NCI-H2227 treated with DMSO at 0.1 percent for 48 hours (cell line): ENCODE data around the gene AXIN1.

Experiments
- DNase-seq: peaks from one replicate; lab custom pipeline; 2025; lab: John Stamatoyannopoulos, UW

The AXIN1 gene, protein sequence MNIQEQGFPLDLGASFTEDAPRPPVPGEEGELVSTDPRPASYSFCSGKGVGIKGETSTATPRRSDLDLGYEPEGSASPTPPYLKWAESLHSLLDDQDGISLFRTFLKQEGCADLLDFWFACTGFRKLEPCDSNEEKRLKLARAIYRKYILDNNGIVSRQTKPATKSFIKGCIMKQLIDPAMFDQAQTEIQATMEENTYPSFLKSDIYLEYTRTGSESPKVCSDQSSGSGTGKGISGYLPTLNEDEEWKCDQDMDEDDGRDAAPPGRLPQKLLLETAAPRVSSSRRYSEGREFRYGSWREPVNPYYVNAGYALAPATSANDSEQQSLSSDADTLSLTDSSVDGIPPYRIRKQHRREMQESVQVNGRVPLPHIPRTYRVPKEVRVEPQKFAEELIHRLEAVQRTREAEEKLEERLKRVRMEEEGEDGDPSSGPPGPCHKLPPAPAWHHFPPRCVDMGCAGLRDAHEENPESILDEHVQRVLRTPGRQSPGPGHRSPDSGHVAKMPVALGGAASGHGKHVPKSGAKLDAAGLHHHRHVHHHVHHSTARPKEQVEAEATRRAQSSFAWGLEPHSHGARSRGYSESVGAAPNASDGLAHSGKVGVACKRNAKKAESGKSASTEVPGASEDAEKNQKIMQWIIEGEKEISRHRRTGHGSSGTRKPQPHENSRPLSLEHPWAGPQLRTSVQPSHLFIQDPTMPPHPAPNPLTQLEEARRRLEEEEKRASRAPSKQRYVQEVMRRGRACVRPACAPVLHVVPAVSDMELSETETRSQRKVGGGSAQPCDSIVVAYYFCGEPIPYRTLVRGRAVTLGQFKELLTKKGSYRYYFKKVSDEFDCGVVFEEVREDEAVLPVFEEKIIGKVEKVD

DNA sequence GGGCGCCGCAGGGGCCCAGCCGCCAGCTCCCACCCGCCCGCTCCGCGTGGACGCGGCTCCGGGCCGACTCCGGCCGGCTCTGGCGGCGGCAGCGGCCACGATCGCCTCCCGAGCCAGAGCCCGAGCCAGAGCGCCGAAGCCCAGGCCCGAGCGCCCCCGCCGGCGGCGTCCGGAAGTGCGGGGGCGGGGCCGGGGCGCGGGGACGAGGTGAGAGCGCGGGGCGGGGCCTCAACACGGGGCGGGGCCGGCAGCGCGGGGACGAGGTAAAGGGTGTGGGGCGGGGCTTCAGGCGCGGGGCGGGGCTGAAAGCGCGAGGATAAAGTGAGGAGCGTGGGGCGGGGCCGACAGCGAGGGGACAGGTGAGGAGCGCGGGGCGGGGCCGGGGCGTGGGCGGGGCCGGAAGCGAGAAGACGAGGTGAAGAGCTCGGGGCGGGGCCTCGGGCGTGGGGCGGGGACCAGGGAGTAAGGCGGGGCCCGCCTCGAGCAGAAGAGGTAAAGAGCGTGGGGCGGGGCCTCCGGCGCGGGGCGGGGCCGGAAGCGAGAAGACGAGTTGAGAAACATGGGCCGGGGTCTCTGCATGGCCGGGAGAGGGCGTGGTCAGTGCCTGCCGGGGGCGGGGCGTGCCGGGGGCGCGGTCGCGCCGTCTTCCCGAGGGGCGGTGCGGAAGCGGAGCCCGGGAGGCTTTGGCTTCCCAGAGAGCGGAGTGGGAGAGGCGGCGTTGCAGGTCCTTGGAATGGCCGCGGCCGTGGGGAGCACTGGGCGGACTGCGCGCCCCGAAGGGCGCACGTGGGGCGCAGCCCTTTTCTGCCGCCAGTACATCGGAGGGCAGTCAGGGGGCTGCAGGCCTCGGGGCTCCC, at the start of gene AXIN1:
Gene AXIN1, minus strand, starts transcription at position 177 of the 857 bp plus-strand sequence. CDS start 5,698 bp downstream, outside the sequence.
- DNase-seq = peak; percentile 99

- DNase-seq = peak; percentile 91
Measured at GRCh38 chr16:401468-402348, 49.2 kb upstream of the AXIN1 start, which contains the start of gene DECR2. DECR2 (plus strand) TSS chr16:401885; CDS start chr16:401964, 79 bp downstream.

DNA sequence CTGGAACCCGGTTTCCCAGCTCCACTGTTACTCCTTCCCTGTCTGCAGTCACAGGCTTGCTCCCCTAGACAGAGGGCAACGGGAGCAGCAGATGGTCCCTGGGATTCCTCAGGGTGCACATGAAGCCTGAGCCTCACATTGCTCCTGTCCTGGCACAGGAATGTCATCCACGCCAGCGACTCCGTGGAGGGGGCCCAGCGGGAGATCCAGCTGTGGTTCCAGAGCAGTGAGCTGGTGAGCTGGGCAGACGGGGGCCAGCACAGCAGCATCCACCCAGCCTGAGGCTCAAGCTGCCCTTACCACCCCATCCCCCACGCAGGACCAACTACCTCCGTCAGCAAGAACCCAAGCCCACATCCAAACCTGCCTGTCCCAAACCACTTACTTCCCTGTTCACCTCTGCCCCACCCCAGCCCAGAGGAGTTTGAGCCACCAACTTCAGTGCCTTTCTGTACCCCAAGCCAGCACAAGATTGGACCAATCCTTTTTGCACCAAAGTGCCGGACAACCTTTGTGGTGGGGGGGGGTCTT, 47.6 kb upstream of the AXIN1 start:
- DNase-seq = no peak

DNA sequence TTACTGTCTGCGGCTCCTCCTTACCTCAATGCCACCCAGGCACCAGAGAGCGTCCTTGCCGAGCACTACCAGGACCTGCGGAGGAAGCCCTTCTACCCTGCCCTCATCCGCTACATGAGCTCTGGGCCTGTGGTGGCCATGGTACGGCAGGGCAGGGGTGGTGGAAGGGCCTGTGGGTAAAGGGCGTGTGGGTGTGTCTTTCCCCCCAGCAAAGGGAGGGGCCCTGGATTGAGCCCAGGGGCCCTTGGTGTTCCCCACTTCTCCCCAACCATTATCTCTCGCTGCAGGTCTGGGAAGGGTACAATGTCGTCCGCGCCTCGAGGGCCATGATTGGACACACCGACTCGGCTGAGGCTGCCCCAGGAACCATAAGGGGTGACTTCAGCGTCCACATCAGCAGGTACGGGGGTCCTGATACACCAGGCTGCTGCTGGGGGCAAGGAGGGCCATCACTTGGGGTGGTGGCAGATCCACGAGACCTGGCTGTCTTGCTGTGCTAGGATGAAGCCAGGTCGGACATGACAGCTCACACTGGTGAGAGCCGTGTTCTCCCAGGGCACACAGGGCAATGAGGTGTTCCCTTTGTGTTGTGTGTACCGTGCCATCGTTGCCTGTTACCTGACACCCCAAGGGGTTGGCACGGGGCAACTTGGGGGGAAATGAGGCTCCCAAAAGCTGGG, 47.0 kb upstream of the AXIN1 start:
- DNase-seq = no peak

- DNase-seq = no peak
Measured at GRCh38 chr16:398561-399339, 46.2 kb upstream of the AXIN1 start.

- peak; percentile 16 for DNase-seq
Measured at GRCh38 chr16:397736-398332, 45.3 kb upstream of the AXIN1 start.

DNA sequence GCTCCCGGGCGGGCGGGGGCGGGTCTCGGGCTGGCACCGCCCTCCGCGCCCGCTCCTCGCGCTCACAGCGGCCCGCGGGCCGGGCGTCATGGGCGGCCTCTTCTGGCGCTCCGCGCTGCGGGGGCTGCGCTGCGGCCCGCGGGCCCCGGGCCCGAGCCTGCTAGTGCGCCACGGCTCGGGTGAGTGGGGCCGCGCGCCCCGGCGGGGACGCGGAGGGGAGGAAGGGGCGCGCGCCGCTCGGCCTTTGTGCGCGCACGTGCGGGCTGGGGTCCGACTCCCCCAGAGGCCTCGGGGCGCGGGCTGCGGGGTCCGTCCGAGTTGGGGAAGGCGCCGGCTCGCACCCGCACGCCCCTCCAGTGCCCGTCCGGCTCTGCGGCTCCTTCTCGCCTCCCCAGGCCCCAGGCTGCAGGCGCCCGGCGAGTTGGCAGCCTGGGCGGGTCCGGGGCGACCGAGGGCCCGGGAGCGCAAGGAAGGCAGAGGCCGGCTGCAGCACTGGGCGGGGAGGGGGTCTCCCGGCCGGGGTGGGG, 44.7 kb upstream of the AXIN1 start, which contains the start of gene NME4:
Gene NME4, plus strand, starts transcription at position 65 of the 527 bp plus-strand sequence. Its CDS starts 24 bp downstream, at position 89.
- no peak for DNase-seq

DNA sequence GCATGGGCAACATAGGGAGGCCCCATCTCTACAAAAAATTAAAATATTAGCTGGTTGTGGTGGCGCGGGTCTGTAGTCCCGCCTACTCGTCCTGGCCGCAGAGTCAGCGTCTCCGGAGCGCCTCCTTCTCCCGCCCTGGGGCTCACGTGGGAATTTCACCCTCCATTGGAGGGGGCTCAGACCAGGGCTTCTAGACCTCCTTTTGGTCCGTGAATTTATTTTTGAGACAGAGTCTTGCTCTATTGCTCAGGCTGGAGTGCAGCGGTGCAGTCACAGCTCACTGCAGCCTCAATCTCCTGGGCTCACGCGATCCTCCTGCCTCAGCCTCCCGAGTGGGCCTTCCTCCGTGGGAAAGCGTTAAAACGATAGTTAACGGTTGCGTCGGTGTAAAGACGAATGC, 44.1 kb upstream of the AXIN1 start:
- peak; percentile 75 for DNase-seq

DNA sequence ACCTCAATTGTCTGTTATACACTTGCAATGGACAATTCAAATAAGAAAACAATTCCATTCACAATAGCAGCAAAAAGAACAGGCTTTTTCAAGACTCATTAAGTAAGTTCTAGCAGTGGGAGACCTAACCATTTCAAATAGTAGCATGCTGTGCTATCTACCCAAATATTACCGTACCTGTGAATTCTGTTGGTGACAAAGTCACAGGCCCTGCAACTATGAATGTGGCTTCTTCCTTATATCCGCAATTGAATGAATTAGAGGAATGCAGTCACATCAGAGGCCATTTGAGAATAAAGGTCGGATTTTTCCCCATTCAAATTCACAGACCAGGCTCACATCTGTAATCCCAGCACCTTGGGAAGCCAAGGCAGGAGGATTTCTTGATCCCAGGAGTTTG, 43.7 kb upstream of the AXIN1 start:
- no peak for DNase-seq

- DNase-seq = no peak
Measured at GRCh38 chr16:392450-393030, 40.0 kb upstream of the AXIN1 start.

DNA sequence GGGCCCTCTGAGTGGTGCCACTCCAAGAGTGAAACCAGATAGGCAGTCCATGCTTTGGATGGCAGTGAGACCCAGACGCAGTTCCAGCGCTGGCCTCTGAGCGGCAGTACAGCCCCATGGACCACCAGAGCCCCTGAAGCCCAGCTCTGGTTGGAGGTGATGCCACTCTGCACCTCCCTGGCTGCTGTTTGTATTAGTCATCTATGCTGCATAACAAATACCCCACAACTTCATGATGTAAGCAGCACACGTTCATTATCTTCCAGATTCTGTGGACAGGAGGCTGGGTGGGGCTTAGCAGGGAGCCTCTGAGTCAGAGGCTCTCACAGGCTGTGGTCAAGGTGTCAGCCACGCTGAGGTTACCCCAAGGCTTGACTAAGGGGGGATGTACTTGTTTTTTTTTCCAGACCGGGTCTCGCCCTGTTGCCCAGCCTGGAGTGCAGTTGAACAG, 39.4 kb upstream of the AXIN1 start:
- peak; percentile 28 for DNase-seq

DNA sequence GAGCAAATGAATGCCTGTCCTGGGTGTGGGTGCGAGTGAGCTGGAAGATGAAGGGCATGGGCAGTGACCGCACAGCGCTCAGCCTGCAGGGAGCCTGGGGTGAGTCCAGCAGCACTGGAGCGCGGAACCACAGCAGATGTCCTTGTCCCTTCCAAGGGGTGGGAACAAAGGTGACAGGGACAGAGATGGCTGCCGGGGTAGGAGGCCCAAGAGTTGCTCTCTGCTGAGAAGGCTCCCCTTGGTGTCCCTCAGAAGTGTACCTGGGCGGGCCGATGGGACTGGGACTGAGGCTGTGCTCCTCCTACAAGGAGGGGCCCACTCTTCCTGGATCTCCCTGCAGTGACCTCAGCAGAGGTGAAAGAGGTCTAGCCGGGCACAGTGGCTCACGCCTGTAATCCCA, 36.8 kb upstream of the AXIN1 start:
- DNase-seq = no peak

DNA sequence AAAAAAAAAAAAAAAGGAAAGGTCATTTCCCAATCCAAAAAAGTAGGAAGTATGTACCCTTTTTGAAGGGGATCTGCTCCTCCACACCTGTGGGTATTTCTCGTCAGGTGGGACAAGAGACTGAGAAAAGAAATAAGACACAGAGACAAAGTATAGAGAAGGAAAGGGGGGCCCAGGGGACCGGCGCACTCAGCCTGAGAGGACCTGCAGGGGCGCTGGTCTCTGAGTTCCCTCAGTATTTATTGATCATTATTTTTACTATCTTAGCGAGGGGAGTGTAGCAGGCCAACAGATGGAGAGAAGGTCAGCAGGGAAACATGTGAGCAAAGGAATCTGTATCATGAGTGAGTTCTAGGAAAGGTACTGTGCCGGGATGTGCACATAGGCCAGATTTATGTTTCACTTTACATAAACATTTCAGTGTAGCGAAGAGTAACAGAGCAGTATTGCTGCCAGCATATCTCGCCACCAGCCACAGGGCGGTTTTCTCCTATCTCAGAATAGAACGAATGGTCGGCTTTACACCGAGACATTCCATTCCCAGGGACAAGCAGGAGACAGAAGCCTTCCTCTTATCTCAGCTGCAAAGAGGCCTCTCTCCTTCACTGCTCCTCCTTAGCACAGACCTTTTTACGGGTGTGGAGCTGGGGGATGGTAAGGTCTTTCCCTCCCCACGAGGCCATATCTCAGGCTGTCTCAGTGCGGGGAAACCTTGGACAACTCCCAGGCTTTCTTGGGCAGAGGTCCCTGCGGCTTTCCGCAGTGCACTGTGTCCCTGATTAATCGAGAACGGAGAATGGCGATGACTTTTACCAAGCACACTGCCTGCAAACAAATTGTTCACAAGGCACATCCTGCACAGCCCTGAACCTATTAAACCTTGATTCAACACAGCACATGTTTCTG, 35.5 kb upstream of the AXIN1 start:
- DNase-seq = peak; percentile 37

DNA sequence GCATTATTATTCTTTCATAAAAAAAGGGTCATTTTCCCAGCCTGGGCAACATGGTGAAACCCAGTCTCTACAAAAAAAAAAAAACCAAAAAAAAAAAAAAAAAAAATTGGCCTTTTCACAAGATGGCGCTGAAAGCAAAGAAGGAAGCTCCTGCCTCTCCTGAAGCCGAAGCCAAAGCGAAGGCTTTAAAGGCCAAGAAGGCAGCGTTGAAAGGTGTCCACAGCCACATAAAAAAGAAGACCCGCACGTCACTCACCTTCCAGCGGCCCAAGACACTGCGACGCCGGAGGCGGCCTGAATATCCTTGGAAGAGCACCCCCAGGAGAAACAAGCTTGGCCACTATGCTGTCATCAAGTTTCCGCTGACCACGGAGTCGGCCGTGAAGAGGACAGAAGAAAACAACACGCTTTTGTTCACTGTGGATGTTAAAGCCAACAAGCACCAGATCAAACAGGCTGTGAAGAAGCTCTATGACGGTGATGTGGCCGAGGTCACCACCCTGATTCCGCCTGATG, 34.2 kb upstream of the AXIN1 start:
- peak; percentile 19 for DNase-seq

- DNase-seq = peak; percentile 4
Measured at GRCh38 chr16:383326-384051, 31.0 kb upstream of the AXIN1 start.
